SK-N-SH (cell line): Measurements from ENCODE around the gene NOTCH1. TPM values are rescaled to one million over a fixed set of nuclear protein-coding genes. Genes with fewer than 3 reads are reported as not detected.

Source experiments
- CTCF ChIA-PET: fragments of 300-600, 350-600 bp; formaldehyde crosslinking; extraction: SDS; loops from one replicate; lab custom pipeline; 2021; lab: Yijun Ruan, JAX
- POLR2A ChIA-PET: fragments of 350-600 bp; sonication (Branson Sonifier 250); formaldehyde crosslinking; extraction: SDS; loops from one replicate; lab custom pipeline; 2020; ENCODE audit warnings: antibody characterized with exemption, inconsistent platforms; lab: Yijun Ruan, JAX
- DNase-seq: peaks from one replicate; pipeline ENCODE4 v3.0.0; 2012
- H2AFZ ChIP-seq: fragments of 200-600 bp; sonication (generic); 2 replicates; pipeline ENCODE4 v1.8.1; 2016; ENCODE audit warnings: antibody characterized with exemption, mild to moderate bottlenecking, low read depth
- H3F3A ChIP-seq: fragments of 200-600 bp; sonication (generic); replicated peaks from 2 replicates; pipeline ENCODE3; 2016; ENCODE audit warnings: antibody characterized with exemption, mild to moderate bottlenecking; ENCODE audit not compliant: insufficient read depth
- H3K27ac ChIP-seq, 2 experiments: fragments of 200-500 bp in 1 of 2; fragments of 200-600 bp in 1 of 2; sonication (Bioruptor generic) in 1 of 2; sonication (generic), shearing (Covaris generic) in 1 of 2; 2 replicates each; pipeline versions ENCODE4 v1.5.1 to v1.6.1; 2014 to 2016; ENCODE audit warnings: low read depth in 2 of 2, inconsistent platforms in 1 of 2, low read length in 1 of 2, mild to moderate bottlenecking in 1 of 2, mixed read lengths in 1 of 2
- H3K27me3 ChIP-seq: fragments of 200-600 bp; sonication (generic), shearing (Covaris generic); 2 replicates; pipeline ENCODE4 v1.6.1; 2016; ENCODE audit warnings: mixed run types; ENCODE audit not compliant: insufficient read depth
- H3K36me3 ChIP-seq, 2 experiments: fragments of 200-500 bp in 1 of 2; fragments of 200-600 bp in 1 of 2; sonication (Bioruptor generic) in 1 of 2; sonication (generic) in 1 of 2; replicated peaks in 1 of 2; 2 replicates each; pipeline versions ENCODE3 to v1.5.1; 2014 to 2016; ENCODE audit warnings: low read length in 1 of 2, mild to moderate bottlenecking in 1 of 2; ENCODE audit not compliant: insufficient read depth in 2 of 2, control insufficient read depth in 1 of 2
- H3K4me1 ChIP-seq, 2 experiments: fragments of 200-500 bp in 1 of 2; fragments of 200-600 bp in 1 of 2; sonication (Bioruptor generic) in 1 of 2; sonication (generic), shearing (Covaris generic) in 1 of 2; 2 replicates each; pipeline versions ENCODE4 v1.5.1 to v1.6.1; 2014 to 2016; ENCODE audit warnings: low read depth in 1 of 2, low read length in 1 of 2, mixed run types in 1 of 2; ENCODE audit not compliant: insufficient read depth in 2 of 2, control insufficient read depth in 1 of 2
- H3K4me2 ChIP-seq: fragments of 200-600 bp; sonication (generic), shearing (Covaris generic); 2 replicates; pipeline ENCODE4 v1.6.1; 2017; ENCODE audit warnings: mixed run types
- H3K4me3 ChIP-seq, 2 experiments: fragments of 200-500 bp in 1 of 2; fragments of 200-600 bp in 1 of 2; sonication (Bioruptor generic) in 1 of 2; sonication (generic), shearing (Covaris generic) in 1 of 2; 2 replicates each; pipeline versions ENCODE4 v1.5.1 to v1.8.1; 2014 to 2016; ENCODE audit warnings: low read depth in 2 of 2, inconsistent platforms in 1 of 2, low read length in 1 of 2, mild to moderate bottlenecking in 1 of 2, mixed read lengths in 1 of 2, moderate library complexity in 1 of 2
- H3K79me2 ChIP-seq: fragments of 200-600 bp; sonication (generic); 2 replicates; pipeline ENCODE4 v1.8.1; 2017; ENCODE audit warnings: mild to moderate bottlenecking; ENCODE audit not compliant: insufficient read depth
- H3K9ac ChIP-seq: fragments of 200-600 bp; sonication (generic); 2 replicates; pipeline ENCODE4 v1.6.1; 2017; ENCODE audit warnings: mixed run types
- H3K9me2 ChIP-seq: fragments of 200-600 bp; sonication (generic); 2 replicates; pipeline ENCODE4 v1.6.1; 2017; ENCODE audit warnings: mixed run types
- H3K9me3 ChIP-seq: fragments of 200-600 bp; sonication (generic); 2 replicates; pipeline ENCODE4 v1.6.1; 2017; ENCODE audit warnings: mixed run types, mild to moderate bottlenecking, moderate library complexity
- H4K20me1 ChIP-seq: fragments of 200-600 bp; sonication (generic); 2 replicates; pipeline ENCODE4 v1.6.1; 2017; ENCODE audit warnings: mild to moderate bottlenecking, mixed run types; ENCODE audit not compliant: insufficient read depth
- CTCF ChIP-seq: fragments of 200-600 bp; sonication (generic); IDR thresholded peaks from 2 replicates; pipeline ENCODE4 v1.6.1; 2017; ENCODE audit warnings: antibody characterized with exemption, mild to moderate bottlenecking, moderate library complexity
- EP300 ChIP-seq, 2 experiments: IDR thresholded peaks; 2 replicates each; pipeline versions ENCODE4 v1.4.0 to v1.6.1; 2012; ENCODE audit warnings: borderline replicate concordance in 1 of 2, low read depth in 1 of 2, low read length in 1 of 2
- FOSL2 ChIP-seq: IDR thresholded peaks from 2 replicates; pipeline ENCODE4 v1.4.0; 2012; ENCODE audit warnings: low read depth, mild to moderate bottlenecking, moderate library complexity, borderline replicate concordance
- FOXJ3 ChIP-seq: sonication (generic); formaldehyde crosslinking; IDR thresholded peaks from 2 replicates; pipeline ENCODE4 v1.5.1; 2020; ENCODE audit warnings: mild to moderate bottlenecking, missing genetic modification reagents
- GABPA ChIP-seq: IDR thresholded peaks from 2 replicates; pipeline ENCODE4 v1.4.0; 2012; ENCODE audit warnings: low read depth, mild to moderate bottlenecking
- GATA2 ChIP-seq: sonication (generic); formaldehyde crosslinking; IDR thresholded peaks from 2 replicates; pipeline ENCODE4 v1.5.0; 2020; ENCODE audit warnings: mild to moderate bottlenecking, missing genetic modification reagents
- NFIC ChIP-seq: IDR thresholded peaks from 2 replicates; pipeline ENCODE4 v1.4.0; 2012; ENCODE audit warnings: borderline replicate concordance
- NRF1 ChIP-seq: IDR thresholded peaks from 2 replicates; pipeline ENCODE4 v1.6.1; 2012; ENCODE audit warnings: low read depth, mild to moderate bottlenecking, low read length
- POLR2AphosphoS5 ChIP-seq: IDR thresholded peaks from 2 replicates; pipeline ENCODE4 v1.6.1; 2012; ENCODE audit warnings: low read depth, low read length
- RCOR1 ChIP-seq: fragments of 150-350 bp; IDR thresholded peaks from 2 replicates; pipeline ENCODE4 v1.6.1; 2017; ENCODE audit warnings: antibody characterized with exemption, low read length
- REST ChIP-seq: IDR thresholded peaks from 2 replicates; pipeline ENCODE4 v1.6.1; 2012; ENCODE audit warnings: mild to moderate bottlenecking, low read depth, low read length, moderate library complexity
- RXRA ChIP-seq: IDR thresholded peaks from 2 replicates; pipeline ENCODE4 v1.4.0; 2012; ENCODE audit warnings: low read depth, mild to moderate bottlenecking, borderline replicate concordance
- SIN3A ChIP-seq: IDR thresholded peaks from 2 replicates; pipeline ENCODE4 v1.6.1; 2012; ENCODE audit warnings: low read depth, mild to moderate bottlenecking, low read length, moderate library complexity, borderline replicate concordance
- TAF1 ChIP-seq: IDR thresholded peaks from 2 replicates; pipeline ENCODE4 v1.6.1; 2012; ENCODE audit warnings: low read depth, mild to moderate bottlenecking, low read length, moderate library complexity, borderline replicate concordance
- TCF12 ChIP-seq: IDR thresholded peaks from 2 replicates; pipeline ENCODE4 v1.4.0; 2012
- YY1 ChIP-seq: IDR thresholded peaks from 2 replicates; pipeline ENCODE4 v1.4.0; 2012; ENCODE audit warnings: low read depth, mild to moderate bottlenecking
- ZBTB33 ChIP-seq: IDR thresholded peaks from 2 replicates; pipeline ENCODE4 v1.4.0; 2012; ENCODE audit warnings: low read depth, borderline replicate concordance
- WGBS: methylation state at CpG from one replicate; pipeline ENCODE4 v1.1.6; 2017; ENCODE audit warnings: low lambda C conversion rate; 5-methylcytosine and 5-hydroxymethylcytosine counted together
- polyA plus RNA-seq, 3 experiments: library from polyadenylated mRNA; depleted of rRNA; stranded (reverse); fragments of >200 nt; gene quantifications; 2 replicates each; pipeline ENCODE4 v1.2.3, GENCODE V29; 2012
- TF ChIP-seq, protein P1 (sequence below): IDR thresholded peaks from 2 replicates; pipeline ENCODE4 v1.4.0; 2012; ENCODE audit warnings: low read depth, borderline replicate concordance
- TF ChIP-seq, protein P2 (sequence below): IDR thresholded peaks from 2 replicates; pipeline ENCODE4; 2012
- TF ChIP-seq, protein P3 (sequence below): IDR thresholded peaks from 2 replicates; pipeline ENCODE4 v1.4.0; 2012; ENCODE audit warnings: low read depth

NOTCH1 gene
- polyA plus RNA-seq, 1 of the 3 experiments (the other 2 are of a cell fraction) = 6.6 TPM

- Histone ChIP-seq H3K4me1 (peaks cover 0 to 9% of the 10 kb centered on the region in 2 experiments; a peak in 1 of 4 replicates), H3K4me2 (no peak overlapping the region), H4K20me1 (peaks cover 72% of the 10 kb centered on the region), H3K9me2 (no peaks in the 10 kb centered on the region), H3K79me2 (peaks cover 2% of the 10 kb centered on the region; the same call in 1 of the 2 replicates), H2AFZ (no peak overlapping the region), H3K4me3 (no peak overlapping the region), H3K27ac (no peak overlapping the region), H3K9me3 (no peaks in the 10 kb centered on the region), H3K36me3 (no peaks in the 10 kb centered on the region), H3F3A (no peaks in the 10 kb centered on the region), H3K9ac (no peak overlapping the region), H3K27me3 (no peaks in the 10 kb centered on the region)
- TF ChIP-seq, protein P1, sequence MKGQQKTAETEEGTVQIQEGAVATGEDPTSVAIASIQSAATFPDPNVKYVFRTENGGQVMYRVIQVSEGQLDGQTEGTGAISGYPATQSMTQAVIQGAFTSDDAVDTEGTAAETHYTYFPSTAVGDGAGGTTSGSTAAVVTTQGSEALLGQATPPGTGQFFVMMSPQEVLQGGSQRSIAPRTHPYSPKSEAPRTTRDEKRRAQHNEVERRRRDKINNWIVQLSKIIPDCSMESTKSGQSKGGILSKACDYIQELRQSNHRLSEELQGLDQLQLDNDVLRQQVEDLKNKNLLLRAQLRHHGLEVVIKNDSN = no peak
- TF ChIP-seq FOSL2 = no peak
- TF ChIP-seq, protein P2, sequence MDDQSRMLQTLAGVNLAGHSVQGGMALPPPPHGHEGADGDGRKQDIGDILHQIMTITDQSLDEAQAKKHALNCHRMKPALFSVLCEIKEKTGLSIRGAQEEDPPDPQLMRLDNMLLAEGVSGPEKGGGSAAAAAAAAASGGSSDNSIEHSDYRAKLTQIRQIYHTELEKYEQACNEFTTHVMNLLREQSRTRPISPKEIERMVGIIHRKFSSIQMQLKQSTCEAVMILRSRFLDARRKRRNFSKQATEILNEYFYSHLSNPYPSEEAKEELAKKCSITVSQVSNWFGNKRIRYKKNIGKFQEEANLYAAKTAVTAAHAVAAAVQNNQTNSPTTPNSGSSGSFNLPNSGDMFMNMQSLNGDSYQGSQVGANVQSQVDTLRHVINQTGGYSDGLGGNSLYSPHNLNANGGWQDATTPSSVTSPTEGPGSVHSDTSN = no peak
- no peak for TF ChIP-seq GABPA
- no peak for TF ChIP-seq TCF12
- TF ChIP-seq REST = no peak
- TF ChIP-seq EP300 (IDR thresholded peaks at IDR 0.05; ENCODE audit: borderline replicate concordance in 1 of 2, low read depth in 1 of 2, low read length in 1 of 2) = no peak
- TF ChIP-seq FOXJ3 (CRISPR knock-in tag) = no peak
- no peak for TF ChIP-seq ZBTB33
- TF ChIP-seq RCOR1 = no peak
- no peak for TF ChIP-seq SIN3A
- no peak for TF ChIP-seq GATA2
- TF ChIP-seq YY1 = no peak
- no peak for TF ChIP-seq NFIC
- TF ChIP-seq NRF1 = no peak
- TF ChIP-seq, protein P3, sequence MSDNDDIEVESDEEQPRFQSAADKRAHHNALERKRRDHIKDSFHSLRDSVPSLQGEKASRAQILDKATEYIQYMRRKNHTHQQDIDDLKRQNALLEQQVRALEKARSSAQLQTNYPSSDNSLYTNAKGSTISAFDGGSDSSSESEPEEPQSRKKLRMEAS = no peak
- TF ChIP-seq CTCF = no peak
- TF ChIP-seq POLR2AphosphoS5 = no peak
- TF ChIP-seq RXRA = no peak
- no peak for TF ChIP-seq TAF1
- no peak for DNase-seq
- 92% methylated on average over 27 of the region's 40 CpGs for WGBS
- CTCF ChIA-PET = interaction anchor here (0.7 to 2.5 kb wide), 7 partner anchors 9 to 142 kb away, joined by 3 to 9 read pairs (median 4); no protein-coding TSS in a partner anchor
- POLR2A ChIA-PET = no interaction called here
Measured at GRCh38 chr9:136529516-136530460, 16.1 kb downstream of the NOTCH1 start.
